ENCODE data around the gene PJVK.

- no peak for TF ChIP-seq ELF4 (CRISPR knock-in tag; IDR thresholded peaks at IDR 0.05)
- TF ChIP-seq, protein P1, sequence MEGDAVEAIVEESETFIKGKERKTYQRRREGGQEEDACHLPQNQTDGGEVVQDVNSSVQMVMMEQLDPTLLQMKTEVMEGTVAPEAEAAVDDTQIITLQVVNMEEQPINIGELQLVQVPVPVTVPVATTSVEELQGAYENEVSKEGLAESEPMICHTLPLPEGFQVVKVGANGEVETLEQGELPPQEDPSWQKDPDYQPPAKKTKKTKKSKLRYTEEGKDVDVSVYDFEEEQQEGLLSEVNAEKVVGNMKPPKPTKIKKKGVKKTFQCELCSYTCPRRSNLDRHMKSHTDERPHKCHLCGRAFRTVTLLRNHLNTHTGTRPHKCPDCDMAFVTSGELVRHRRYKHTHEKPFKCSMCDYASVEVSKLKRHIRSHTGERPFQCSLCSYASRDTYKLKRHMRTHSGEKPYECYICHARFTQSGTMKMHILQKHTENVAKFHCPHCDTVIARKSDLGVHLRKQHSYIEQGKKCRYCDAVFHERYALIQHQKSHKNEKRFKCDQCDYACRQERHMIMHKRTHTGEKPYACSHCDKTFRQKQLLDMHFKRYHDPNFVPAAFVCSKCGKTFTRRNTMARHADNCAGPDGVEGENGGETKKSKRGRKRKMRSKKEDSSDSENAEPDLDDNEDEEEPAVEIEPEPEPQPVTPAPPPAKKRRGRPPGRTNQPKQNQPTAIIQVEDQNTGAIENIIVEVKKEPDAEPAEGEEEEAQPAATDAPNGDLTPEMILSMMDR (IDR thresholded peaks at IDR 0.05 in 2 of 3, conservative IDR thresholded peaks at IDR 0.05 in 1 of 3; ENCODE audit: insufficient read depth in 2 of 3, low read depth in 1 of 3, low read length in 3 of 3): no peak
- TF ChIP-seq BCL6 (CRISPR knock-in tag; IDR thresholded peaks at IDR 0.05): no peak
- TF ChIP-seq, protein P2, sequence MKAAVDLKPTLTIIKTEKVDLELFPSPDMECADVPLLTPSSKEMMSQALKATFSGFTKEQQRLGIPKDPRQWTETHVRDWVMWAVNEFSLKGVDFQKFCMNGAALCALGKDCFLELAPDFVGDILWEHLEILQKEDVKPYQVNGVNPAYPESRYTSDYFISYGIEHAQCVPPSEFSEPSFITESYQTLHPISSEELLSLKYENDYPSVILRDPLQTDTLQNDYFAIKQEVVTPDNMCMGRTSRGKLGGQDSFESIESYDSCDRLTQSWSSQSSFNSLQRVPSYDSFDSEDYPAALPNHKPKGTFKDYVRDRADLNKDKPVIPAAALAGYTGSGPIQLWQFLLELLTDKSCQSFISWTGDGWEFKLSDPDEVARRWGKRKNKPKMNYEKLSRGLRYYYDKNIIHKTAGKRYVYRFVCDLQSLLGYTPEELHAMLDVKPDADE (conservative IDR thresholded peaks at IDR 0.05; ENCODE audit: control insufficient read depth, low read depth, low read length): no peak
- no peak for TF ChIP-seq ZNF75A (CRISPR knock-in tag; IDR thresholded peaks at IDR 0.05)
- TF ChIP-seq CBFB (CRISPR knock-in tag; IDR thresholded peaks at IDR 0.05): no peak
- TF ChIP-seq ZFP30 (CRISPR knock-in tag; IDR thresholded peaks at IDR 0.05; ENCODE audit: borderline replicate concordance): no peak
- no peak for TF ChIP-seq SMAD3 (CRISPR knock-in tag; conservative IDR thresholded peaks at IDR 0.05)
- no peak for TF ChIP-seq MLX (CRISPR knock-in tag; conservative IDR thresholded peaks at IDR 0.05)
- no peak for TF ChIP-seq SMC3 (conservative IDR thresholded peaks at IDR 0.05; ENCODE audit: insufficient read depth, low read depth, low read length)
These were observed 55.3 kb downstream of the PJVK start for GRCh38 chr2:178506524-178506923.

All from K562 (cell line).